CD4-positive, alpha-beta memory T cell (primary cell): ENCODE data around the gene PPFIA4. TPM values are rescaled to one million over a fixed set of nuclear protein-coding genes. Genes with fewer than 3 reads are reported as not detected.
"Not testable (repeated sequence)": the region's sequence is repeated elsewhere in the genome, so short reads cannot be mapped to it uniquely, and the experiment has no call there.

Source experiments
- CTCF ChIA-PET: fragments of 350-600 bp; sonication (Branson Sonifier 250); formaldehyde crosslinking; loops from one replicate; lab custom pipeline; 2021; ENCODE audit warnings: inconsistent platforms; ENCODE audit not compliant: partially characterized antibody; lab: Charles Lee
- POLR2A ChIA-PET: fragments of 350-600 bp; sonication (Branson Sonifier 250); formaldehyde crosslinking; loops from one replicate; lab custom pipeline; 2021; ENCODE audit not compliant: partially characterized antibody; lab: Charles Lee
- DNase-seq, 5 donors: peaks; one replicate each; pipeline versions ENCODE4 v3.0.0 to v3.0.0-alpha.2; 2020 to 2022; ENCODE audit warnings: mixed read lengths in 1 of 5
- H3K27ac ChIP-seq: one replicate; pipeline ENCODE4 v1.7.0; 2013; ENCODE audit warnings: low read depth, low read length
- H3K27me3 ChIP-seq: 2 replicates; pipeline ENCODE4 v1.7.0; 2013; ENCODE audit warnings: mild to moderate bottlenecking, low read length, moderate library complexity; ENCODE audit not compliant: insufficient read depth
- H3K36me3 ChIP-seq: 2 replicates; pipeline ENCODE4 v1.7.0; 2013; ENCODE audit warnings: mild to moderate bottlenecking, low read length, moderate library complexity; ENCODE audit not compliant: insufficient read depth
- H3K4me1 ChIP-seq: 2 replicates; pipeline ENCODE4 v1.7.0; 2013; ENCODE audit warnings: mild to moderate bottlenecking, low read length, moderate library complexity; ENCODE audit not compliant: insufficient read depth
- H3K4me3 ChIP-seq, 2 donors: one replicate each; pipeline ENCODE4 v1.7.0; 2013; ENCODE audit warnings: low read length in 2 of 2, mild to moderate bottlenecking in 1 of 2
- H3K9me3 ChIP-seq, 2 donors: one replicate each; pipeline ENCODE4 v1.7.0; 2013; ENCODE audit warnings: low read length in 2 of 2, control low read depth in 1 of 2; ENCODE audit not compliant: control insufficient read depth in 1 of 2
- H3K27ac Mint-ChIP-seq, 7 donors: one replicate each; pipeline ENCODE4 v1.8.0; 2020 to 2021; ENCODE audit warnings: mixed read lengths in 7 of 7, mild to moderate bottlenecking in 6 of 7, inconsistent platforms in 3 of 7, moderate library complexity in 3 of 7
- H3K27me3 Mint-ChIP-seq, 2 donors: one replicate each; pipeline ENCODE4 v1.8.0; 2020 to 2021; ENCODE audit warnings: mixed read lengths in 2 of 2
- H3K36me3 Mint-ChIP-seq, 2 donors: one replicate each; pipeline ENCODE4 v1.8.0; 2020 to 2021; ENCODE audit warnings: mixed read lengths in 2 of 2, inconsistent platforms in 1 of 2, mild to moderate bottlenecking in 1 of 2
- H3K4me1 Mint-ChIP-seq, 4 donors: one replicate each; pipeline ENCODE4 v1.8.0; 2020 to 2021; ENCODE audit warnings: mixed read lengths in 4 of 4, mild to moderate bottlenecking in 1 of 4
- H3K4me3 Mint-ChIP-seq, 8 donors: one replicate each; pipeline ENCODE4 v1.8.0; 2020 to 2021; ENCODE audit warnings: mixed read lengths in 8 of 8, mild to moderate bottlenecking in 7 of 8, moderate library complexity in 6 of 8, inconsistent platforms in 3 of 8
- H3K9me3 Mint-ChIP-seq, 8 donors: one replicate each; pipeline ENCODE4 v1.8.0; 2020 to 2021; ENCODE audit warnings: mixed read lengths in 8 of 8, mild to moderate bottlenecking in 5 of 8, inconsistent platforms in 3 of 8, moderate library complexity in 1 of 8
- intact Hi-C: fragments of 100-400 bp; cut with micrococcal nuclease; formaldehyde crosslinking; loops from one replicate; pipeline ENCODE4 v1.15.1; 2023
- polyA plus RNA-seq, 2 donors: library from polyadenylated mRNA; unstranded; fragments of 300-500 nt; fragmentation: Illumina TruSeq; gene quantifications; one replicate each; pipeline ENCODE4 v1.2.3, GENCODE V29; 2021
- total RNA-seq, 2 experiments: library from RNA; stranded (reverse); gene quantifications; one replicate each; pipeline ENCODE4 v1.2.3, GENCODE V29; 2021

PPFIA4 gene
- total and polyA plus RNA-seq, 4 experiments from 2014 or later = 1.4 to 1.5 TPM; not detected in 2

GRCh38 chr1:203017061-203017460, 9.2 kb upstream of the PPFIA4 start:
- Mint-ChIP-seq H3K4me1 (peaks cover 11 to 17% (median 12%) of the 10 kb centered on the region in 4 donors), H3K27ac (no peak overlapping the region), H3K36me3 (peaks cover 60 to 91% of the 10 kb centered on the region in 2 donors), H3K4me3 (no peak overlapping the region), H3K9me3 (no peaks in the 10 kb centered on the region), H3K27me3 (no peaks in the 10 kb centered on the region)
- H3K36me3 ChIP-seq = peaks cover 71% of the 10 kb centered on the region
- DNase-seq = no peak
- intact Hi-C loops = no loop called here
- H3K27me3 ChIP-seq = no peaks in the 10 kb centered on the region
- ChIA-PET POLR2A (interaction anchor here (1.7 kb wide), 1 partner anchor 10 kb away, joined by 9 read pairs; the partner anchor contains the start of gene TMEM183A), CTCF (interaction anchor here (1.2 kb wide), 1 partner anchor 16 kb away, joined by 3 read pairs; no protein-coding TSS in a partner anchor)
- no peak overlapping the region for H3K4me3 ChIP-seq
- H3K4me1 ChIP-seq = no peaks in the 10 kb centered on the region
- H3K9me3 ChIP-seq = no peaks in the 10 kb centered on the region
- H3K27ac ChIP-seq = no peak overlapping the region

GRCh38 chr1:203017692-203018091, 8.6 kb upstream of the PPFIA4 start:
- Histone ChIP-seq H3K27me3 (no peaks in the 10 kb centered on the region), H3K36me3 (peaks cover 71% of the 10 kb centered on the region), H3K4me1 (no peaks in the 10 kb centered on the region), H3K4me3 (no peak overlapping the region), H3K27ac (no peak overlapping the region), H3K9me3 (no peaks in the 10 kb centered on the region)
- DNase-seq = no peak
- no peak overlapping the region for H3K4me3 Mint-ChIP-seq
- H3K36me3 Mint-ChIP-seq = peaks cover 55 to 89% of the 10 kb centered on the region in 2 donors
- intact Hi-C loops = no loop called here
- H3K27me3 Mint-ChIP-seq = no peaks in the 10 kb centered on the region
- POLR2A ChIA-PET = interaction anchor here (1.4 to 1.7 kb wide), 2 partner anchors 10 to 17 kb away, joined by 3 to 9 read pairs; partner anchors contain the start of gene TMEM183A
- H3K4me1 Mint-ChIP-seq = peaks cover 9 to 12% (median 11%) of the 10 kb centered on the region in 4 donors
- peak overlapping the region in 1 of 7 donors; percentile 70 for H3K27ac Mint-ChIP-seq
- CTCF ChIA-PET = interaction anchor here (1.2 kb wide), 1 partner anchor 17 kb away, joined by 3 read pairs; no protein-coding TSS in a partner anchor
- H3K9me3 Mint-ChIP-seq = no peaks in the 10 kb centered on the region

- H3K9me3 Mint-ChIP-seq, DNase-seq, H3K27ac ChIP-seq, H3K27me3 ChIP-seq, H3K4me3 ChIP-seq, H3K4me3 Mint-ChIP-seq, H3K27me3 Mint-ChIP-seq, intact Hi-C loops, H3K27ac Mint-ChIP-seq, H3K9me3 ChIP-seq: not testable (repeated sequence)
- Mint-ChIP-seq H3K36me3 (peaks cover 21 to 56% of the 10 kb centered on the region in 2 donors), H3K4me1 (peaks cover 4 to 16% (median 11%) of the 10 kb centered on the region in 4 donors)
- ChIA-PET CTCF (interaction anchor here (1.9 kb wide), 1 partner anchor 17 kb away, joined by 4 read pairs; no protein-coding TSS in a partner anchor), POLR2A (interaction anchor here (2.7 kb wide), 1 partner anchor 16 kb away, joined by 14 read pairs; the partner anchor contains the start of gene TMEM183A)
- Histone ChIP-seq H3K4me1 (peaks cover 13% of the 10 kb centered on the region), H3K36me3 (peaks cover 42% of the 10 kb centered on the region)
Measured at GRCh38 chr1:203022855-203023254, 3.4 kb upstream of the PPFIA4 start.

- H3K36me3 Mint-ChIP-seq = peaks cover 8 to 31% of the 10 kb centered on the region in 2 donors
- H3K9me3 Mint-ChIP-seq = peaks cover 0 to 2% (median 0%) of the 10 kb centered on the region in 8 donors
- no peak overlapping the region for H3K27ac ChIP-seq
- peak in 2 of 5 donors; percentile 5 to 9 for DNase-seq
- peaks cover 4 to 16% (median 11%) of the 10 kb centered on the region in 4 donors for H3K4me1 Mint-ChIP-seq
- no peak overlapping the region for H3K4me3 ChIP-seq
- no peaks in the 10 kb centered on the region for H3K9me3 ChIP-seq
- peak overlapping the region; percentile 71 to 86 (median 80) for H3K4me3 Mint-ChIP-seq
- CTCF ChIA-PET = interaction anchor here (1.2 to 1.9 kb wide), 3 partner anchors 10 to 242 kb away, joined by 3 to 14 read pairs (median 3); no protein-coding TSS in a partner anchor
- peaks cover 21% of the 10 kb centered on the region for H3K36me3 ChIP-seq
- POLR2A ChIA-PET = interaction anchor here (0.5 to 4.4 kb wide), 4 partner anchors 18 to 137 kb away, joined by 3 to 49 read pairs (median 4); partner anchors contain the start of genes CYB5R1, KLHL12 and TMEM183A
- peak overlapping the region; percentile 65 to 90 (median 78) for H3K27ac Mint-ChIP-seq
- H3K27me3 ChIP-seq = no peaks in the 10 kb centered on the region
- peaks cover 13% of the 10 kb centered on the region for H3K4me1 ChIP-seq
- intact Hi-C loops = loop anchor here (1.0 to 5.0 kb wide), 2 partner anchors 18 to 58 kb away; partner anchors contain the start of genes CYB5R1 and TMEM183A
- H3K27me3 Mint-ChIP-seq = peaks cover 0 to 2% of the 10 kb centered on the region in 2 donors
Measured at GRCh38 chr1:203025686-203026030, 633 bp upstream of the PPFIA4 start.

DNA sequence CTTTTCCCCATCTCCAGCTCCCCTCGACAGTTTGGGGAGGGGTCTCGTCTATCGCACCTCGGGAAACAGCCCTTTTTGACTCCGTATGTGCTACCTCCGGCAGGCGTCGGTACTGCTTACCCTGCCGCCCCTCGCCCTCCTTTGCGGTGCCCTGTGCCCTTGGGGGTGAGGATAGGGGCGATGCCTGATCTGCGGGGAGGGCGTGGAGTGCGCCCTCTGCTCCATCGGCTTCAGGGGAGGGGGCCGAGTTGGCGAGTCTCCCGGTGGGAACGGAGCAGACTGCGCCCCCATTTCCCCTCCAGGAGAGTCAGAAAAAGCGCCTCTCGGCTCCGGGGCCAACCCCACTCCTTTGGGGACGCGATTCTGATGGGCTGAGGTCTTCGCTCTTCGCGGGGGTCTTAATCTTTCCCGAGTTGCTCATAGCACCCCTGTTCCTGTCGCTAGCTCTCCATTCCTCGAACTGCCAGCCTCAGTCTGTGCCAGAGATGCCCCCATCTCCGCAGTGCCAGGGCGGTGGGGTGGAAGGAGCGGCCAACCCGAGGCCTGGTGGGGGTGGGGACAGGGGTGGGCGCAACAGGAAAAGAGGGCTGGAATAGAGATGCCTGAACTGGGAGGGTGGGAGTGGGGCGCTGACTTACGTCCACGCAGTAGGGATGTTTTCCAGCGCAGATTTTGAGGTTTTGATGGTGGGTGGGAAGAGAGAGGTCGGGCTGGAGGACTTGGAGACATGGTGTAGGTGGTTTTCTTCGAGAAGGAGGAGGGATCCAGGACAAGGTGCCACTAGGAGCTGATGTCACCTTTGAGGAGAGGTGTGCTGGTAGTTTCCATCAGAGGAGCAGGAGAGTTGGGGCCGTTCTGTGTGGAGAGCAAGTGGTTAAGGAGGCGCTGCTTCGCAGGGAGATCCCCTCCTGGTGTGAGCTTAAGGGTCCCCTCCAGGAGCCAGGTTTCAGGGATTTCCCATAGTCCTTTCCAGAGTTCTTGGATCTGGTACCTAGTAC, 674 bp downstream of the PPFIA4 start:
- H3K27me3 Mint-ChIP-seq = peaks cover 0 to 2% of the 10 kb centered on the region in 2 donors
- ChIA-PET POLR2A (interaction anchor here (0.8 to 4.4 kb wide), 3 partner anchors 14 to 294 kb away, joined by 3 to 49 read pairs (median 3); partner anchors contain the start of gene TMEM183A), CTCF (interaction anchor here (1.2 to 2.2 kb wide), 4 partner anchors 9 to 241 kb away, joined by 3 to 14 read pairs (median 8); no protein-coding TSS in a partner anchor)
- H3K27ac Mint-ChIP-seq = peak overlapping the region; percentile 23 to 80 (median 72)
- peaks cover 0 to 2% (median 0%) of the 10 kb centered on the region in 8 donors for H3K9me3 Mint-ChIP-seq
- H3K36me3 Mint-ChIP-seq = peaks cover 3 to 18% of the 10 kb centered on the region in 2 donors
- Histone ChIP-seq H3K36me3 (peaks cover 9% of the 10 kb centered on the region), H3K27ac (peak overlapping the region; percentile 46), H3K4me1 (peaks cover 13% of the 10 kb centered on the region), H3K27me3 (no peaks in the 10 kb centered on the region), H3K9me3 (no peaks in the 10 kb centered on the region), H3K4me3 (peak overlapping the region; percentile 60 to 81)
- DNase-seq = no peak
- intact Hi-C loops = loop anchor here (1.0 to 5.0 kb wide), 2 partner anchors 20 to 60 kb away; partner anchors contain the start of genes CYB5R1 and TMEM183A
- H3K4me3 Mint-ChIP-seq = peak overlapping the region; percentile 79 to 83 (median 80)
- H3K4me1 Mint-ChIP-seq = peaks cover 4 to 16% (median 11%) of the 10 kb centered on the region in 4 donors

GRCh38 chr1:203028067-203028783, 1.9 kb downstream of the PPFIA4 start:
- Mint-ChIP-seq H3K4me3 (peak overlapping the region in 4 of 8 donors; percentile 18 to 82 (median 50)), H3K36me3 (peaks cover 0 to 13% of the 10 kb centered on the region in 2 donors), H3K4me1 (peaks cover 4 to 16% (median 11%) of the 10 kb centered on the region in 4 donors), H3K9me3 (peaks cover 0 to 2% (median 0%) of the 10 kb centered on the region in 8 donors), H3K27me3 (peaks cover 0 to 2% of the 10 kb centered on the region in 2 donors), H3K27ac (peak overlapping the region in 2 of 7 donors; percentile 5 to 50)
- Histone ChIP-seq H3K27me3 (no peaks in the 10 kb centered on the region), H3K36me3 (peaks cover 8% of the 10 kb centered on the region), H3K9me3 (no peaks in the 10 kb centered on the region), H3K4me1 (peaks cover 13% of the 10 kb centered on the region), H3K27ac (no peak overlapping the region), H3K4me3 (no peak overlapping the region)
- ChIA-PET POLR2A (interaction anchor here (1.4 to 4.4 kb wide), 3 partner anchors 9 to 292 kb away, joined by 3 to 49 read pairs (median 3); partner anchors contain the start of gene TMEM183A), CTCF (interaction anchor here (2.2 kb wide), 1 partner anchor 11 kb away, joined by 13 read pairs; no protein-coding TSS in a partner anchor)
- intact Hi-C loops = loop anchor here (5.0 kb wide), 1 partner anchor 61 kb away; the partner anchor contains the start of gene CYB5R1
- no peak for DNase-seq
